ENCODE measurements around the gene OR2A7.
"Not testable (repeated sequence)": the region's sequence is repeated elsewhere in the genome, so short reads cannot be mapped to it uniquely, and the experiment has no call there.

OR2A7 gene

GRCh38 chr7:144264692-144265091 is at the start of gene OR2A7:
Gene OR2A7 (minus strand): TSS chr7:144264792. CDS start chr7:144259628, 5,164 bp downstream.
- DNase-seq: not testable (repeated sequence)

DNA sequence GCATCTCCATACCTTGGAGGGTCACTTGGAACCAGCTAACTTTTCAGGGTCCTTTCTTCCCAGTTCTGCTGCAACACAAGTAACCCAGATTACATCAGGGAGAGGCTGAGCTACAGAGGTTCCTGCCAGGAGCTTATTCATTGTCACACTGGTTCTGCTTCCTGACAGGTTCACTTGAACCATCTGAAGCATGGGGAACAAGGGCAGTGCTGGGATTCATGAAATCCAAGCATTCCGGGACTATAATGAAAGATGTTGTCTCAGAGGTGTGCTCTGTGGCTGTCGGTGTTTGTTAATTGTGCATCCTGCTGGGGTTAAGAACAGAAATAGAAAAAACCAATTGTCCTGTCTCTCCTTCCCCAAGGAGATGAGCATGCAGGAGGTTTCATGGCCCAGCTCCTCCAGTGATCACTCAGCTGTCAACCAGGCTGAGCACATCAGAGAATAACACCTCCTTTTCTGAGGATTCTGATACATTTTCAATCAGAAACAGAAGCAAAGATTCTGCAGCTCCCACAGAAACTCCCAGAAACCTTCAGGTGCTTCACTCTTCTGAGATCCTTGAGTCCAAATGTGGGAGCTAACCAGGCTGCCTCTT is 47.4 kb upstream of the OR2A7 start, which contains the start of gene OR2A1:
Gene OR2A1, plus strand, starts transcription at position 548 of the 598 bp plus-strand sequence. CDS start 5,706 bp downstream, outside the sequence.
- not testable (repeated sequence) for DNase-seq

DNA sequence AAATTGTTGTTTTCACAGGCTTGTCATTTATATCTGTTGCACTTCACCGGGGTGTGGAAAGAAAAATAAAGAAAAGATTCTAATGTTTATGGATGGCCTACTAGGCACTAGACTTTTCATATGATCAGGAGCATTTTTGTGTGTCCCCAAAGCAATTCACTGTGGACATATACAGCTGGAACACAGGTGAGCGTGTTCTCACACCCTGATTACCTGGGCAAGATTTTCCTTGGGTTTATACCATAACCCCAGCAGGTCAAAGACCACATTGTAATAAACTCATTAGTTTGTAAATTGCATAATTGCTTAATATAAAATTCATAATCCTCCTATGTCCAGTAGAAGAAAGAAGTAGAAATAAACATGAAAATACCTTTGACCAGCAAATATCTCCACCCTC is 46.6 kb upstream of the OR2A7 start:
- DNase-seq: not testable (repeated sequence)

DNA sequence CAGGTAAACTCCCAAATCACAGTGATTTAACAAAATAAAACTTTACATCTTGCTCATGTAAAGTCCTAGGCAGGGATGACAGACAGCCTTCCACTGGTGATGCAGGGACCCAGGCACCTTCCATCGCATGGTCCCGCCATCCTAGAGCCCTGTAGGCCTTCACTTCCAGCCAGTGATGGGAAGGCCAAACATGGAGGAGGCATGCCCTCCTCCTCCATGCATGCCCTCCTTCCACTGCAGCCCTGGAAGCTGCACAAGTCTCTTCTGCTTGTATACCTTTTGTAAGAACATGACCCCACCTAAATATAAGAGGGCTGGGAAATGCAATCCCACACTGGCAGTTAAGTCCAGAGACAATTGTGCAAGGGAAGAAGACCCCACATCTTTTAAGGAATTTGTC is 45.1 kb upstream of the OR2A7 start:
- not testable (repeated sequence) for DNase-seq

DNA sequence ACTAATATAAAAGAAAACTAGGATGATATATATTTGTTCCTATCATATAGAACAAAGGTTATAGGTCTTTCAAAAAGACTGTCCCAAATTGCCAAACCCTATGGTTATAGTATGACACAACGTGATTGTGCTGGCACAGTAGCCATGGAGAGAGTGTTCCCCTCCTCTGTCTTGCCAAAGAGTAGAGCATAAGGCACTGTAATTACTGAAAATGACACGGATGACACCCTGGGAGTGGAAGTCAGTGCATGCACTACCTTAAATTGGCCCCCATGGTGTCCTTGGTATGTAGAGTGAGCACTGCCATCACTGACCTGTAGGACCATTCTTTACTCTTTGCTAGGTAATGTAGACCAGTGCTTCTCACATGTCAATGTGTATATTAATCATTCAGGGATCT is 40.6 kb upstream of the OR2A7 start:
- DNase-seq: not testable (repeated sequence)

DNA sequence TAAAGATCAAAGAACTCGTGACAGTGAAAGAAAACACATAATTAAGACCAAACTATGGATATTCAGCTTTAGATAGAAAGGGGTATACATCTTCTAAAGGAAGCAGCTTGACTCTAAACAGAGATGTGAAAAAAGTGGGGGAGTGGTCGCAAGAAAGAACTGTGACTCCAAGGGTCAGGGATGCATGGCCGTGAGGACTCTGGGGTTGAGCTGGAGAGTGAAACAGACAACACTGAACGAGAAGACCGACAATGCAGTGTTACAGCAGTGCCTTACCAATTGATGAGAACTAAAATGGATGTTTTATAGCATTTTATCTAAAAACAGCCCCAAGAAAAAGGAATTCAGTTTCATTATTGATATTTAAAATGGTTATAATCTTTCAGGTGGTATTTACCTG is 39.0 kb upstream of the OR2A7 start:
- not testable (repeated sequence) for DNase-seq

DNA sequence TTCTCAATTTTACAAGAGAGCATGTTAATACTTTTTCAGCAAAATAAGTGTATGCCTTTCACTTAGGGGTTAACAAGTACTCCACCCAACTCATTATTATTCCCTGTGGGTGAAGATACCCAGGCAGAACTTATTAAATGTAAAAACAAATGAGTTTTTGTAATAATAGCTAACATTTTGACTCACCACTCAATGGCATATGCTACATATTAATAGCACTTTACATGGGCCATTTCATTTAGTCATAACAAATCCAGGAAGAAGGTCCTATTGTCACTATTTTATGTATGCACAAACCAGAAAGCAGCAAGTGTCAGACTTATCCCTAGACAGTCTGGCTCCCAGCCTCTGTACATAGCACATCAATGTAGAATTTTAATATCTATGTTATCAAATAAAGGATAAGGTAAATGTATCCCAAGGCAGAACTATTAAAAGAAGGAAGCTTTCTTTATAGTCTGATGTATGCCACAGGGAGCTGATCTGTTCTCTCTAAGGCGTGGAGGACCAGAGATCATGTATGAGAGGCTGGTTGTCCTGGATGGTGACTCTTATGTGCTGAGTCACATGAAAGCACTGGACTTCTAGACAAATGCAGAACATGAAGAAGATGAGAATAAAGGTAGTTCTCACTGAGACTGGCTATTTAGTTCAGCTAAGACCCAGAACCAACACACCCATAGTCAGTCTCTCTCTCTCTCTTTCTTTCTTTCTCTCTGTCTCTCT is 38.1 kb upstream of the OR2A7 start:
- DNase-seq: not testable (repeated sequence)

DNA sequence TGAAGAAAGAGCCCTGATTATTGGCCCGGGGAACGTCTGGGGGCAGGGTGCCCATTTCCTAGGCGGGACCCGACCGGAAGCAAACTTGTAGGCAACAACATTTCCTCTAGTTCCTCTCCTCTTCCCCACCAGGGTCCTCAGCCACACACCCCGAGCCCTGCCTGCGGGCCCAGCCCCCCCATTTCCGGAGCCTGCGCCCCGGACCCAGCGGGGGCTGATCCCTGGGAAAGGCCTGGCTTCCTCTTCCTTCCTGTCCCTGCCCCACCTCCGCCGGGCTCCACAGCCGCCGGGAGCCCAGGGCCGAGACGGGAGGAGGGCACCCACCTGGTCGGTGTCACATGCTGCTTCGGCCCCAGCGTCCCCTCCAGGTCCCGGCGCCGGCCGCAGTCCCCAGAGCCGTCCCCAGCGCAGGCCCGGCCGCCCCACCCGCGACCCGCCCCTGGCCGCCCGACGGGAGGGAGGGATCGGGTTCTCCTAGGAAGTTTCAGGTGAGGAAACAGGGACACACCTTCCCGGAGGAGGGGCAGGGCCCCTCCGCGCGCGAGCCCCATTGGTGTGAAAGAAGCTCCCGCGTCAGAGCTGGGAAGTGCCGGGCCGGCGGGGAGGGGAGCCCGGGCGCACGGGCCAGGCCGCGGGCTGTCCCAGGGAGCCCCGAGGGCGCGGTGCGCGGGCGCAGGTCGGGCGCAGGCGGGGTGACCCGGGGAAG is 29.4 kb upstream of the OR2A7 start:
- DNase-seq: not testable (repeated sequence)

GRCh38 chr7:144292384-144293161 is 28.0 kb upstream of the OR2A7 start:
- not testable (repeated sequence) for DNase-seq

DNA sequence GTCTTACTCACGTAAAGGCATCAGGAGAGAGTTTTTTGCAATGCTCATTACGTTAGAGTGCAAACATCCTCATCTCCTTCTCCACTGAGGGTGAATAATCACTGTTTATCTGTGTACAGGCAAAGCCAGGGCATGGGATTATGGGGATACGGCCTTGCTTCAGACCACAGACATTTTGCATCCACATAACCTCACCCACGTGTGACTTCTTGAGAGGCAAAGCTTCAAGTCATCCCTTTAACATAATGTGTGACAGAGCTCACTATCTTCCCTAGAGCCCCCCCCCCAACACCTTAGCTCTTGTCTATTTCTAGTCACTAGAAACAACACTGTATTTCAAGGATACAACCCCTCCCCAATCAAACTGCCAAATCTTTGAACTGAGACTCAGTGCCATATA is 27.0 kb upstream of the OR2A7 start:
- DNase-seq: not testable (repeated sequence)

DNA sequence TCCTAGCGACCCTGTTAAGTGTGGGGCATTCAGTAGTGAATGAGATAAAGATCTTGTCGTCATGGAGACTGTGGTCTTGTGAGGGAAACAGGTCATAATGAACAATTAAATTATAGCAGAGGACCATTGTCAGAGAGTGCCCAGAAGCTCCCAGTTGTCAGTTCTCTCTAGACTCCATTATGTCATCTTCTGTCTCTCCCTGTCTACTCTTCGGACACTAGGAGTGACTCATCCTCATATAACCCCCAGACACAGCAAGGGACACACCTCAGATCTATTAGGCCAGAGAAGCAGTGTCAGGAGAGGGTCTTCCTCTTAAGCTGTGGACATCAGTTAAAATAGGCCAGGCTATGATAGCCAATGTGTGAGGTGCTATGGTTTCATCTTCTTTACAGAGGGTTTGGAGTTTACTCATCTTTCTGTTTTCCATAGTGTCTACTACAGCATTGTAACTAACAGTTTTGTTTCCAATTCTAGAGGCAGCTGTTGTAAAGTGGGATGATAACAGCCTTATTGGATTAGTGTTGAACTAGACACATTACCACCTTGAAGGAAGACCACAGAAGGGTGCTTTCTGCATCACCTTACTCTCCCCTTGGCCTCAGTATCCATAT is 22.7 kb upstream of the OR2A7 start:
- not testable (repeated sequence) for DNase-seq

DNA sequence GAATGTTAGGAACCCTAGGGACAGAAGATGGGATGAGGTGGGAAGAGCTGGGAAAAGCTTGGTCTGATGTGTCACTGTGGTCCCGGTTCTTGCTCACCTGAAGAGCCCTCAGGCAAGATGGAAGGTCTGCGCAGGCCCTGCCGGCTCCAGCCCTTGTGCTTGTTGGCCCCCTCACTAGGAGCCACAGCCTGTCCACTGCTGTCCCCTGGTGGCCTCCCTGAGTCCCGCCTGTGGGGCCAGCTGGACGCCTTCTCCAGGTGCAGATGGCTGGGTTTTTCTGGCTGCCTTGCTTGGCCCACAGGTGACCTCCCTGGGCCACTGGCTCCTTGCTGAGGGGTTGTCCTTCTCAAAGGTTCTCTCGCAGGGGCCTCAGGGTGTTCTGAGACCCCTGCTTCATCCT is 19.1 kb upstream of the OR2A7 start:
- DNase-seq: not testable (repeated sequence)

- not testable (repeated sequence) for DNase-seq
Observed at GRCh38 chr7:144282490-144282889, 17.9 kb upstream of the OR2A7 start.

GRCh38 chr7:144281981-144282380 is 17.4 kb upstream of the OR2A7 start:
- DNase-seq: not testable (repeated sequence)

DNA sequence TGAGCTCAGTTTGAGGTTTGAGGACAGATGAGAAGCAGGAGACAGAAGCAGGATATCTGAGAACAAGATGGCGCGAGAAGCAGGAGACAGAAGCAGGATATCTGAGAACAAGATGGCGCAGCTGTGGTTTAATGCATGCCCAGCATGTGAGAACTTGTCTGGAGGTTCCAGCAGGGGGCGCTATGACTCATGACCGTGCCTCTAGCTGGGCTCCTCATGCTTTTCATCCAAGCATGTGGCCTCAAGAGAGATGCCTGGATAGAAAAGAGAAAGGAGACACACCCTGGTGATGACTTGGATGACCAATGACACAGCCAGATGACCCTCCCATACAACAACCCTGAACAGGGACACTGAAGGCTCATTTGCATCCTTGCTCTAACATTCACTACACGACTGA is 15.4 kb upstream of the OR2A7 start:
- not testable (repeated sequence) for DNase-seq

- DNase-seq: not testable (repeated sequence)
Observed at GRCh38 chr7:144275281-144275680, 10.7 kb upstream of the OR2A7 start.

- DNase-seq: not testable (repeated sequence)
Observed at GRCh38 chr7:144269188-144269587, 4.6 kb upstream of the OR2A7 start, which contains the start of gene CTAGE8. Gene CTAGE8 (minus strand): TSS chr7:144269288. CDS start chr7:144269250, 38 bp downstream.

GRCh38 chr7:144262128-144262527 is 2.5 kb downstream of the OR2A7 start:
- not testable (repeated sequence) for DNase-seq

GRCh38 chr7:144259067-144259466 is 5.5 kb downstream of the OR2A7 start:
- DNase-seq: not testable (repeated sequence)

- no peak for DNase-seq
Observed at GRCh38 chr7:144256112-144256511, 8.5 kb downstream of the OR2A7 start.

GRCh38 chr7:144255471-144255897 is 9.1 kb downstream of the OR2A7 start:
- DNase-seq: no peak

GRCh38 chr7:144252307-144252706 is 12.3 kb downstream of the OR2A7 start:
- DNase-seq: not testable (repeated sequence)

Data from activated naive CD4-positive, alpha-beta T cell (primary cell).